ENCODE data around the gene CACNA1I. TPM values are rescaled to one million over a fixed set of nuclear protein-coding genes. Genes with fewer than 3 reads are reported as not detected.
A peak's percentile ranks its signal among the peaks of the same experiment; 100 is the strongest.

Gene CACNA1I
- total RNA-seq, 6 donors from 2014 or later = 0.15 to 4.2 (median 0.34) TPM

GRCh38 chr22:39643311-39644083, 72.9 kb downstream of the CACNA1I start:
- no peak for ATAC-seq (ENCODE audit: low FRiP score in 2 of 2)
- no peaks in the 10 kb centered on the region for H3K36me3 ChIP-seq
- no peak overlapping the region for H3K4me3 ChIP-seq
- 65 to 87% methylated on average over 3 to 9 of the region's 9 CpGs for WGBS, 2 donors
- no peak for DNase-seq
- no peaks in the 10 kb centered on the region for H3K4me1 ChIP-seq
- TF ChIP-seq EP300 (IDR thresholded peaks at IDR 0.05) (no peak), POLR2AphosphoS5 (IDR thresholded peaks at IDR 0.05) (no peak)
- H3K27me3 ChIP-seq = no peaks in the 10 kb centered on the region
- no peaks in the 10 kb centered on the region for H3K9me3 ChIP-seq
- no peak overlapping the region for H3K27ac ChIP-seq

GRCh38 chr22:39645532-39645931, 75.0 kb downstream of the CACNA1I start:
- DNase-seq = no peak
- H3K4me3 ChIP-seq = no peak overlapping the region

GRCh38 chr22:39646398-39647063, 76.0 kb downstream of the CACNA1I start:
- Histone ChIP-seq H3K4me1 (no peaks in the 10 kb centered on the region), H3K27me3 (no peaks in the 10 kb centered on the region), H3K4me3 (no peak overlapping the region), H3K36me3 (no peaks in the 10 kb centered on the region), H3K9me3 (no peaks in the 10 kb centered on the region), H3K27ac (no peak overlapping the region)
- ATAC-seq (ENCODE audit: low FRiP score in 2 of 2) (no peak), DNase-seq (no peak)
- TF ChIP-seq POLR2AphosphoS5 (IDR thresholded peaks at IDR 0.05) = no peak
- no peak for TF ChIP-seq EP300 (IDR thresholded peaks at IDR 0.05)
- WGBS, 2 donors = 81 to 82% methylated on average over 27 to 30 of the region's 31 CpGs

More at GRCh38 chr22:39645532-39645931, 75.0 kb downstream of the CACNA1I start:
- H3K4me1 ChIP-seq = no peaks in the 10 kb centered on the region
- no peaks in the 10 kb centered on the region for H3K27me3 ChIP-seq
- 71 to 75% methylated on average over 4 to 6 of the region's 6 CpGs for WGBS, 2 donors
- ATAC-seq (ENCODE audit: low FRiP score in 2 of 2) = no peak
- TF ChIP-seq EP300 (IDR thresholded peaks at IDR 0.05) = no peak
- no peak for TF ChIP-seq POLR2AphosphoS5 (IDR thresholded peaks at IDR 0.05)
- no peak for TF ChIP-seq POLR2A (IDR thresholded peaks at IDR 0.05)
- no peak for TF ChIP-seq CTCF (IDR thresholded peaks at IDR 0.05)
- H3K9me3 ChIP-seq = no peaks in the 10 kb centered on the region
- no peak overlapping the region for H3K27ac ChIP-seq
- no peaks in the 10 kb centered on the region for H3K36me3 ChIP-seq

- Histone ChIP-seq H3K27me3 (no peaks in the 10 kb centered on the region), H3K36me3 (no peaks in the 10 kb centered on the region), H3K4me1 (no peaks in the 10 kb centered on the region), H3K4me3 (no peak overlapping the region), H3K27ac (no peak overlapping the region), H3K9me3 (no peaks in the 10 kb centered on the region)
- DNase-seq (peak in 1 of 2 donors; percentile 74), ATAC-seq (ENCODE audit: low FRiP score in 2 of 2) (no peak)
- WGBS, 2 donors = 52 to 74% methylated on average over 10 to 33 of the region's 35 CpGs
- TF ChIP-seq POLR2AphosphoS5 (IDR thresholded peaks at IDR 0.05) (no peak), POLR2A (IDR thresholded peaks at IDR 0.05) (no peak), CTCF (IDR thresholded peaks at IDR 0.05) (no peak), EP300 (IDR thresholded peaks at IDR 0.05) (no peak)
Observed at GRCh38 chr22:39647836-39648629, 77.5 kb downstream of the CACNA1I start.

- TF ChIP-seq EP300 (IDR thresholded peaks at IDR 0.05) = no peak
- no peak for TF ChIP-seq POLR2A (IDR thresholded peaks at IDR 0.05)
- WGBS, 2 donors = 67 to 73% methylated on average over 5 of the region's 5 CpGs
Observed at GRCh38 chr22:39648630-39648950, 78.0 kb downstream of the CACNA1I start.

GRCh38 chr22:39649500-39650089, 79.0 kb downstream of the CACNA1I start:
- no peaks in the 10 kb centered on the region for H3K9me3 ChIP-seq
- no peaks in the 10 kb centered on the region for H3K4me1 ChIP-seq
- 94 to 96% methylated on average over 34 to 41 of the region's 41 CpGs for WGBS, 2 donors
- ATAC-seq (ENCODE audit: low FRiP score in 2 of 2) (no peak), DNase-seq (peak in 1 of 2 donors; percentile 81)
- TF ChIP-seq EP300 (IDR thresholded peaks at IDR 0.05) = no peak
- no peak for TF ChIP-seq POLR2AphosphoS5 (IDR thresholded peaks at IDR 0.05)
- TF ChIP-seq CTCF (IDR thresholded peaks at IDR 0.05) = no peak
- TF ChIP-seq POLR2A (IDR thresholded peaks at IDR 0.05) = no peak
- H3K27me3 ChIP-seq = no peaks in the 10 kb centered on the region
- no peak overlapping the region for H3K4me3 ChIP-seq
- no peaks in the 10 kb centered on the region for H3K36me3 ChIP-seq
- no peak overlapping the region for H3K27ac ChIP-seq

More at GRCh38 chr22:39648630-39648950, 78.0 kb downstream of the CACNA1I start:
- Histone ChIP-seq H3K4me1 (no peaks in the 10 kb centered on the region), H3K27ac (no peak overlapping the region), H3K36me3 (no peaks in the 10 kb centered on the region), H3K4me3 (no peak overlapping the region), H3K27me3 (no peaks in the 10 kb centered on the region), H3K9me3 (no peaks in the 10 kb centered on the region)
- DNase-seq = no peak
- no peak for ATAC-seq (ENCODE audit: low FRiP score in 2 of 2)
